ENCODE measurements around the gene APOL6.
A peak's percentile ranks its signal among the peaks of the same experiment; 100 is the strongest.

The APOL6 gene

DNA sequence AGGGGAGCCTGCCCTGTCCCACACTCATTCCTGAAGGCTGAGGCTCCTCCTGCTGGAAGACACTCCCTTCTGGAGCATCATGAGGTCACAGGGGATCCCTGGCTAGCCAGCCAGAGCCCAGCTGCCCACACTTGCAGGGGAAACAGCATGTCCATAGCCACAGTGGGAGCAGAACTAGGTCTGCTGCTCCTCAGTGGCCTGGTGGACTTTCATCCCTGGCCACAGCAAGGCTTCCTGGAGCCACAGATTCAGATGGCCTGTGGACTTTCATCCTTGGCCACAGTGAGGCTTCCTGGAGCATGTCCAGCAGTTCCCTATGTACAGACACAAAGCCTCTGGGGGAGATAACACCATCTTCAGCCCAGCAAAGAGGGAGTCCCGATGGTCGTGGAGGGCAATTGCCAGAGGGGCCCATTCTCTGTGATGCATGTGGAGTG, 5.9 kb upstream of the APOL6 start:
- peak overlapping the region; percentile 90 for H3K18ac ChIP-seq (ENCODE audit: low read length)
- no peak overlapping the region for H3K27ac ChIP-seq (replicated peaks; ENCODE audit: low read length)
- H2AFZ ChIP-seq (ENCODE audit: low read length), result no peak overlapping the region
- H3K9me3 ChIP-seq (replicated peaks in 1 of 2; ENCODE audit: control insufficient read depth in 2 of 2, insufficient read depth in 1 of 2, low read depth in 1 of 2, low read length in 2 of 2), result no peaks in the 10 kb centered on the region
- no peak overlapping the region for H3K14ac ChIP-seq (ENCODE audit: low read length)
- H4K91ac ChIP-seq (ENCODE audit: low read depth, low read length, poor library complexity), result no peak overlapping the region
- no peak overlapping the region for H3K4me3 ChIP-seq (ENCODE audit: low read length in 2 of 2)
- no peak overlapping the region for H2BK12ac ChIP-seq (ENCODE audit: low read length)
- H2BK120ac ChIP-seq (ENCODE audit: low read depth, low read length), result peak overlapping the region; percentile 10
- no peaks in the 10 kb centered on the region for H3K27me3 ChIP-seq (ENCODE audit: control insufficient read depth in 3 of 3, insufficient read depth in 3 of 3, low read depth in 1 of 3, low read length in 3 of 3)
- no CpG with 5 or more reads among the region's 2 CpGs for WGBS, 2 donors (ENCODE audit: extremely low coverage in 2 of 2, insufficient read length in 2 of 2, insufficient replicate concordance in 1 of 2)
- no peak for DNase-seq (ENCODE audit: low spot score)
- H3K36me3 ChIP-seq (replicated peaks in 1 of 2; ENCODE audit: control insufficient read depth in 2 of 2, insufficient read depth in 2 of 2, low read length in 2 of 2), result no peaks in the 10 kb centered on the region
- no peak overlapping the region for H4K8ac ChIP-seq (ENCODE audit: low read depth, low read length)
- no peaks in the 10 kb centered on the region for H3K79me1 ChIP-seq (ENCODE audit: low read depth, low read length)
- no peak overlapping the region for H3K23ac ChIP-seq (ENCODE audit: low read depth, low read length, poor library complexity)
- no peak overlapping the region for H3K4me2 ChIP-seq (ENCODE audit: insufficient read depth, low read length, poor library complexity, severe bottlenecking)
- H3K9ac ChIP-seq (ENCODE audit: low read depth, low read length, poor library complexity), result no peak overlapping the region
- peaks cover 0 to 17% of the 10 kb centered on the region in 2 donors for H3K4me1 ChIP-seq (ENCODE audit: control insufficient read depth in 2 of 2, insufficient read depth in 1 of 2, low read depth in 1 of 2, low read length in 2 of 2)
- H2BK15ac ChIP-seq (ENCODE audit: low read length), result peak overlapping the region; percentile 33
- H2AK5ac ChIP-seq (ENCODE audit: low read depth, low read length), result no peak overlapping the region
- peak overlapping the region; percentile 13 for H3K4ac ChIP-seq (ENCODE audit: low read length)
- peak overlapping the region; percentile 14 for H2BK5ac ChIP-seq (ENCODE audit: low read length)

DNA sequence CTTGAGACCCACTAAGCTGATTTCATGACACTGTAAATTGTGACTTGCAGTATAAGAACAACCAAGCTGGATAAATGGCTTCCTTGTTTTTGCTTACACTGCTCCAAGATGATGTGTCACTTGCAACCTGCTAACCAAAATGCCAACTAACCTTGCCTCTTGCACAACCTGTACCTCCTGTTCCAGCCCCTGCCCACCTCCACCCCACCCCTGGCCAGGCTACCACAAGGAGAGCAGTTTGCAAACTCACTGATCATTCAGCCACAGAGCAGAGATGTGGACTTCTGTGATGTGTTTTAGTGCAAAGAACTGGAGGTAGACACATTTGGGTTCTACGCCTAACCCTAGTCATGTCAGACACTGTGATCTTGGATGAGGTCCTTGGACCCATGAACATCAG, 4.3 kb upstream of the APOL6 start:
- no peak overlapping the region for H3K9ac ChIP-seq (ENCODE audit: low read depth, low read length, poor library complexity)
- H2AK5ac ChIP-seq (ENCODE audit: low read depth, low read length), result no peak overlapping the region
- no peak overlapping the region for H3K4me3 ChIP-seq (ENCODE audit: low read length in 2 of 2)
- H2BK15ac ChIP-seq (ENCODE audit: low read length), result no peak overlapping the region
- peaks cover 0 to 17% of the 10 kb centered on the region in 2 donors for H3K4me1 ChIP-seq (ENCODE audit: control insufficient read depth in 2 of 2, insufficient read depth in 1 of 2, low read depth in 1 of 2, low read length in 2 of 2)
- no CpG with 5 or more reads among the region's 1 CpG for WGBS, 2 donors (ENCODE audit: extremely low coverage in 2 of 2, insufficient read length in 2 of 2, insufficient replicate concordance in 1 of 2)
- no peak overlapping the region for H2BK120ac ChIP-seq (ENCODE audit: low read depth, low read length)
- no peaks in the 10 kb centered on the region for H3K79me1 ChIP-seq (ENCODE audit: low read depth, low read length)
- H4K91ac ChIP-seq (ENCODE audit: low read depth, low read length, poor library complexity), result no peak overlapping the region
- H3K36me3 ChIP-seq (replicated peaks in 1 of 2; ENCODE audit: control insufficient read depth in 2 of 2, insufficient read depth in 2 of 2, low read length in 2 of 2), result no peaks in the 10 kb centered on the region
- no peak for DNase-seq (ENCODE audit: low spot score)
- H2AFZ ChIP-seq (ENCODE audit: low read length), result no peak overlapping the region
- no peaks in the 10 kb centered on the region for H3K9me3 ChIP-seq (replicated peaks in 1 of 2; ENCODE audit: control insufficient read depth in 2 of 2, insufficient read depth in 1 of 2, low read depth in 1 of 2, low read length in 2 of 2)
- H3K18ac ChIP-seq (ENCODE audit: low read length), result no peak overlapping the region
- H3K27me3 ChIP-seq (ENCODE audit: control insufficient read depth in 3 of 3, insufficient read depth in 3 of 3, low read depth in 1 of 3, low read length in 3 of 3), result no peaks in the 10 kb centered on the region
- H2BK12ac ChIP-seq (ENCODE audit: low read length), result no peak overlapping the region
- H3K14ac ChIP-seq (ENCODE audit: low read length), result no peak overlapping the region
- no peak overlapping the region for H3K4ac ChIP-seq (ENCODE audit: low read length)
- H3K27ac ChIP-seq (replicated peaks; ENCODE audit: low read length), result no peak overlapping the region
- no peak overlapping the region for H4K8ac ChIP-seq (ENCODE audit: low read depth, low read length)
- no peak overlapping the region for H3K23ac ChIP-seq (ENCODE audit: low read depth, low read length, poor library complexity)
- H2BK5ac ChIP-seq (ENCODE audit: low read length), result no peak overlapping the region
- H3K4me2 ChIP-seq (ENCODE audit: insufficient read depth, low read length, poor library complexity, severe bottlenecking), result no peak overlapping the region

DNA sequence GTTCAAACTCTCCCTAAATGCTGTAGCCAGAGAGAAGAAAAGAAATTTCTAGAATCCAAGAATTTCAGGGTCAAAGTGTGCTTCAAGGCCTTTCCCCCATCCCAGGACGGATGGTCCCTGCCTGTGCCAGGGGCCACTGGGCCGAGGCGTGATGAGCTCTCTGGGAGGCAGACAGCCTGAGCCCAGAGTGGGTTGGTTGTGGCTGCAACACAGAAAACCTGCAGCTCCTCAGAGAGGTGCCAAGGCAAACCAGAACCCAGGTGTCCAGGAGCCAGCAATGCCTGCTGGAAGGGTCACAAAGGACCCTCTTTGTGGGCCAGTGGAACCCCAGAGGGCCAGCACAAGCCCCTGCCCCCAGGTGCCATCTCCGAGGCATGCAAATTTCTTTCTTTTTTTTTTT, 2.6 kb upstream of the APOL6 start:
- no CpG with 5 or more reads among the region's 4 CpGs for WGBS, 2 donors (ENCODE audit: extremely low coverage in 2 of 2, insufficient read length in 2 of 2, insufficient replicate concordance in 1 of 2)

DNA sequence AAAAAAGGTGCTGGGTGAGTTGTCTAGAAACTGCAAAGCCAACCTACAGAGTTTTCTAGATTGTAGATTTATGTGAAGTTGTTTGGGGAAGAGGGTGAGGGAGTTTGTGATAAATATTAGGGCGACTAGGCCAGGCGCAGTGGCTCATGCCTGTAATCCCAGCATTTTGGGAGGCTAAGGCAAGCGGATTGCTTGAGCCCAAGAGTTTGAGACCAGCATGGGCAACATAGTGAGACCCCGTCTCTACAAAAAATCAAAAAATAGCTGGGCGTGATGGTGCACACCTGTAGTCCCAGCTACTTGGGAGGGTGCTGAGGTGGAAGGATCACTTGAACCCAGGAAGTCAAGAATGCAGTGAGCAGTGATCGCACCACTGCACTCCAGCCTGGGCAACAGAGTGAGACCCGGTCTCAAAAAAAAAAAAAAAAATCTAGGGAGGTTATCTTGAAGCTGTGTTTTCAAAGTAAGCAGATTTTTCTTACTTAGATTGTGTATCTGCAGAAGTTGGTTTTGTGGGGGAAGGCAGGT, 844 bp downstream of the APOL6 start:
- Histone ChIP-seq H3K4me3 (ENCODE audit: low read length in 2 of 2) (no peak overlapping the region), H3K14ac (ENCODE audit: low read length) (no peak overlapping the region), H2BK5ac (ENCODE audit: low read length) (no peak overlapping the region), H2BK12ac (ENCODE audit: low read length) (no peak overlapping the region), H3K27ac (replicated peaks; ENCODE audit: low read length) (no peak overlapping the region), H4K91ac (ENCODE audit: low read depth, low read length, poor library complexity) (no peak overlapping the region), H3K23ac (ENCODE audit: low read depth, low read length, poor library complexity) (no peak overlapping the region), H2AK5ac (ENCODE audit: low read depth, low read length) (no peak overlapping the region), H3K9ac (ENCODE audit: low read depth, low read length, poor library complexity) (no peak overlapping the region), H2BK120ac (ENCODE audit: low read depth, low read length) (no peak overlapping the region), H2BK15ac (ENCODE audit: low read length) (no peak overlapping the region), H3K36me3 (replicated peaks in 1 of 2; ENCODE audit: control insufficient read depth in 2 of 2, insufficient read depth in 2 of 2, low read length in 2 of 2) (no peaks in the 10 kb centered on the region), H4K8ac (ENCODE audit: low read depth, low read length) (no peak overlapping the region), H3K4me1 (ENCODE audit: control insufficient read depth in 2 of 2, insufficient read depth in 1 of 2, low read depth in 1 of 2, low read length in 2 of 2) (peaks cover 0 to 8% of the 10 kb centered on the region in 2 donors), H3K4me2 (ENCODE audit: insufficient read depth, low read length, poor library complexity, severe bottlenecking) (no peak overlapping the region), H3K79me1 (ENCODE audit: low read depth, low read length) (no peaks in the 10 kb centered on the region), H2AFZ (ENCODE audit: low read length) (peak overlapping the region; percentile 87), H3K9me3 (replicated peaks in 1 of 2; ENCODE audit: control insufficient read depth in 2 of 2, insufficient read depth in 1 of 2, low read depth in 1 of 2, low read length in 2 of 2) (no peaks in the 10 kb centered on the region), H3K18ac (ENCODE audit: low read length) (no peak overlapping the region), H3K27me3 (ENCODE audit: control insufficient read depth in 3 of 3, insufficient read depth in 3 of 3, low read depth in 1 of 3, low read length in 3 of 3) (no peaks in the 10 kb centered on the region), H3K4ac (ENCODE audit: low read length) (no peak overlapping the region)
- DNase-seq (ENCODE audit: low spot score), result no peak
- WGBS, 2 donors (ENCODE audit: extremely low coverage in 2 of 2, insufficient read length in 2 of 2, insufficient replicate concordance in 1 of 2), result 100% methylated on average over 1 of the region's 7 CpGs; no CpG with 5 or more reads in 1 of the 2 donors

More for the DNA sequence above, 2.6 kb upstream of the APOL6 start:
- Histone ChIP-seq H3K4me2 (ENCODE audit: insufficient read depth, low read length, poor library complexity, severe bottlenecking) (no peak overlapping the region), H2AK5ac (ENCODE audit: low read depth, low read length) (no peak overlapping the region), H2BK15ac (ENCODE audit: low read length) (no peak overlapping the region), H2BK120ac (ENCODE audit: low read depth, low read length) (no peak overlapping the region), H3K18ac (ENCODE audit: low read length) (peak overlapping the region; percentile 81), H3K9ac (ENCODE audit: low read depth, low read length, poor library complexity) (no peak overlapping the region), H2BK12ac (ENCODE audit: low read length) (no peak overlapping the region), H4K8ac (ENCODE audit: low read depth, low read length) (no peak overlapping the region), H3K4ac (ENCODE audit: low read length) (no peak overlapping the region), H3K79me1 (ENCODE audit: low read depth, low read length) (no peaks in the 10 kb centered on the region), H3K9me3 (replicated peaks in 1 of 2; ENCODE audit: control insufficient read depth in 2 of 2, insufficient read depth in 1 of 2, low read depth in 1 of 2, low read length in 2 of 2) (no peaks in the 10 kb centered on the region), H3K27ac (replicated peaks; ENCODE audit: low read length) (no peak overlapping the region), H2BK5ac (ENCODE audit: low read length) (no peak overlapping the region), H4K91ac (ENCODE audit: low read depth, low read length, poor library complexity) (no peak overlapping the region), H3K23ac (ENCODE audit: low read depth, low read length, poor library complexity) (no peak overlapping the region), H3K36me3 (replicated peaks in 1 of 2; ENCODE audit: control insufficient read depth in 2 of 2, insufficient read depth in 2 of 2, low read length in 2 of 2) (no peaks in the 10 kb centered on the region), H3K4me1 (ENCODE audit: control insufficient read depth in 2 of 2, insufficient read depth in 1 of 2, low read depth in 1 of 2, low read length in 2 of 2) (peaks cover 0 to 18% of the 10 kb centered on the region in 2 donors), H3K27me3 (ENCODE audit: control insufficient read depth in 3 of 3, insufficient read depth in 3 of 3, low read depth in 1 of 3, low read length in 3 of 3) (no peaks in the 10 kb centered on the region), H2AFZ (ENCODE audit: low read length) (no peak overlapping the region), H3K14ac (ENCODE audit: low read length) (no peak overlapping the region), H3K4me3 (ENCODE audit: low read length in 2 of 2) (no peak overlapping the region)
- no peak for DNase-seq (ENCODE audit: low spot score)
